Activated CD8-positive, alpha-beta memory T cell treated with anti-CD3 and anti-CD28 coated beads for 48 hours (primary cell): Measurements from ENCODE around the gene MVB12A.

Source experiments
- DNase-seq, 3 experiments: peaks; one replicate each; pipeline ENCODE4 v3.0.0-alpha.2; 2020; ENCODE audit warnings: low read depth in 2 of 3, low spot score in 2 of 3

The MVB12A gene

GRCh38 chr19:17470068-17470841, 50.4 kb downstream of the MVB12A start, which contains the start of gene SLC27A1:
Gene SLC27A1, plus strand, starts transcription at chr19:17470524. Its CDS starts 17 bp downstream, at chr19:17470541.
- peak; percentile 72 to 83 (median 77) for DNase-seq

DNA sequence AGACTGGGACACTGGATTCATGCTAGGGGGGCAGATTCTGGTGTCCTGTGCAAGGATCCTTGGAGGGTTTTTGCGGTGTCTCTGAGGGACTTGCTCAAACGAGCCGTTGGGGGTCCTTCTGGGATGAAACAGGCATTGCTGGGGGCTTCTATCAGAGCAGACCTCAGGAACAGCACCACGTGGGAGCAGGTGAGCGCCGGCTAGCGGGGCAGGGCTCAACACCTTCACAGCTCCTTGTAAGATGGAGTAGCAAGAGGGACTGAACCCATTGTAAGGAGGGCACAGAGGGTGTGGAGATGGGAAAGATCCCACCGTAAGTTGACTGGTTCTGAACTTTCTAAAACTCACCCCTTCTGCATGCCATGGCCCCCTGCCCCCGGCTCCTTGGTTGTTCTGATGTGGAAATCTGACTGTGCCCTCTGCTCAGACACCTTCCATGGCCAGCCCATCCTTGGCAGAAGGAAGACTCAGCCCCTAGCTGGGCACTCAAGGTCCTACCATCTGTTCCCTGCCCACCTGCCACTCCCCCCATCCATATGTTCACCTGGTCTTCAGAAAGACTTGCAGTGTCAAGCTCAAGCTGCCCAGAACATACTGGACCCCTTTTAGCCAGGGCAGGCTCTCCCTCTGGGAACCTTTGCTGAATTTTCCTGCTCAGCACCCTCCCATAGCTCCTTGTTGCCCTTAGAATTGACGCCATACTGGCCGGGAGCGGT, 51.7 kb downstream of the MVB12A start:
- DNase-seq = no peak

GRCh38 chr19:17473041-17473440, 53.2 kb downstream of the MVB12A start:
- DNase-seq = no peak
